ENCODE results near the gene TMEM248.

DNA sequence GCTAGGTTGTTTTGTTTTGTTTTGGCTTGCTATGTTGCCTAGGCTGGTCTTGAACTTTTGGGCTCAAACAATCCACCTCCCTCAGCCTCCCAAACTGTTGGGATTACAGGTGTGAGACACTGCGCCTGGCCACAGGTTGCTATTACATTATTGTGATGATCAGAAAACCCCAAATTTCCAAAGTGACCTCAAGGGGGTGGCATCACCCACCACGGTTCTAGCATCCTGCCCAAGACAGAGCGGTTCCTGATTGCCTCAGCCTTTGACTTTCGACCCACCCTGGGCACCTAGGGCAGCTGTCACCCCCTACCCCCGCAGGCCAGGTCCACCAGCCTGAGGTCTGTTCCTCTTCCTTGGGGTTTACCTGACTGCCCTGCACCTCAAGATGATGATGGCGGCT lies 46.0 kb downstream of the TMEM248 start:
- TF ChIP-seq, protein P1, sequence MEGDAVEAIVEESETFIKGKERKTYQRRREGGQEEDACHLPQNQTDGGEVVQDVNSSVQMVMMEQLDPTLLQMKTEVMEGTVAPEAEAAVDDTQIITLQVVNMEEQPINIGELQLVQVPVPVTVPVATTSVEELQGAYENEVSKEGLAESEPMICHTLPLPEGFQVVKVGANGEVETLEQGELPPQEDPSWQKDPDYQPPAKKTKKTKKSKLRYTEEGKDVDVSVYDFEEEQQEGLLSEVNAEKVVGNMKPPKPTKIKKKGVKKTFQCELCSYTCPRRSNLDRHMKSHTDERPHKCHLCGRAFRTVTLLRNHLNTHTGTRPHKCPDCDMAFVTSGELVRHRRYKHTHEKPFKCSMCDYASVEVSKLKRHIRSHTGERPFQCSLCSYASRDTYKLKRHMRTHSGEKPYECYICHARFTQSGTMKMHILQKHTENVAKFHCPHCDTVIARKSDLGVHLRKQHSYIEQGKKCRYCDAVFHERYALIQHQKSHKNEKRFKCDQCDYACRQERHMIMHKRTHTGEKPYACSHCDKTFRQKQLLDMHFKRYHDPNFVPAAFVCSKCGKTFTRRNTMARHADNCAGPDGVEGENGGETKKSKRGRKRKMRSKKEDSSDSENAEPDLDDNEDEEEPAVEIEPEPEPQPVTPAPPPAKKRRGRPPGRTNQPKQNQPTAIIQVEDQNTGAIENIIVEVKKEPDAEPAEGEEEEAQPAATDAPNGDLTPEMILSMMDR (IDR thresholded peaks at IDR 0.05; ENCODE audit: extremely low read depth in 1 of 2, insufficient read depth in 1 of 2, low read depth in 1 of 2, low read length in 2 of 2), result no peak
- no peak for TF ChIP-seq POLR2AphosphoS5 (IDR thresholded peaks at IDR 0.05; ENCODE audit: insufficient read depth, low read depth, low read length)
- no peak for TF ChIP-seq EZH2 (IDR thresholded peaks at IDR 0.05; ENCODE audit: borderline replicate concordance, low read depth, low read length, severe bottlenecking)
- TF ChIP-seq MAX (IDR thresholded peaks at IDR 0.05; ENCODE audit: insufficient read depth, insufficient read length), result no peak
- TF ChIP-seq POLR2A (IDR thresholded peaks at IDR 0.05; ENCODE audit: low read depth, low read length), result no peak
- TF ChIP-seq GATA2 (IDR thresholded peaks at IDR 0.05; ENCODE audit: insufficient read depth, insufficient read length, low read depth, low read length), result no peak
- TF ChIP-seq MYC (IDR thresholded peaks at IDR 0.05; ENCODE audit: low read depth, low read length), result no peak
- TF ChIP-seq FOS (IDR thresholded peaks at IDR 0.05; ENCODE audit: borderline replicate concordance, insufficient read depth, low read length), result no peak
